ENCODE results near the gene WRAP73.

DNA sequence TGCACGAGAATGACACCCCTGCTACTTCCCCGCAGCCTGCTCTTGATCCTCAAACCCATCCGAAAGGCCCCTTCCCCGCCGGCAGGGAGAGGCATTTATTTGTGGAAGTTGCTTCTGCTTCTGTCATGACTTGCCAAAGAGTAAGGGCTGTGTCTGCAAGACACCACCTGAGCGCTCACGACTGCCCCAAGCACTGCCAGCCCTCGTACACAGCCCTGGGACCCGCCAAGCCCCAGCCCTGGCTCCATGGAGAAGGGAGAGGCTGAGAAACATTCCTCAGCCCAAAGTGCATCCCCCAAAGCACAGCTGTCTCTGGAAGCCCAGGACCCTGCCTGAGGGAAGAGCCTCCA lies 31.4 kb downstream of the WRAP73 start:
- TF ChIP-seq, protein P1, sequence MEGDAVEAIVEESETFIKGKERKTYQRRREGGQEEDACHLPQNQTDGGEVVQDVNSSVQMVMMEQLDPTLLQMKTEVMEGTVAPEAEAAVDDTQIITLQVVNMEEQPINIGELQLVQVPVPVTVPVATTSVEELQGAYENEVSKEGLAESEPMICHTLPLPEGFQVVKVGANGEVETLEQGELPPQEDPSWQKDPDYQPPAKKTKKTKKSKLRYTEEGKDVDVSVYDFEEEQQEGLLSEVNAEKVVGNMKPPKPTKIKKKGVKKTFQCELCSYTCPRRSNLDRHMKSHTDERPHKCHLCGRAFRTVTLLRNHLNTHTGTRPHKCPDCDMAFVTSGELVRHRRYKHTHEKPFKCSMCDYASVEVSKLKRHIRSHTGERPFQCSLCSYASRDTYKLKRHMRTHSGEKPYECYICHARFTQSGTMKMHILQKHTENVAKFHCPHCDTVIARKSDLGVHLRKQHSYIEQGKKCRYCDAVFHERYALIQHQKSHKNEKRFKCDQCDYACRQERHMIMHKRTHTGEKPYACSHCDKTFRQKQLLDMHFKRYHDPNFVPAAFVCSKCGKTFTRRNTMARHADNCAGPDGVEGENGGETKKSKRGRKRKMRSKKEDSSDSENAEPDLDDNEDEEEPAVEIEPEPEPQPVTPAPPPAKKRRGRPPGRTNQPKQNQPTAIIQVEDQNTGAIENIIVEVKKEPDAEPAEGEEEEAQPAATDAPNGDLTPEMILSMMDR (IDR thresholded peaks at IDR 0.05) = no peak
- TF ChIP-seq POLR2A (IDR thresholded peaks at IDR 0.05) (no peak), POLR2AphosphoS5 (IDR thresholded peaks at IDR 0.05) (no peak)
